ENCODE measurements around the gene TACR1.

The TACR1 gene

DNA sequence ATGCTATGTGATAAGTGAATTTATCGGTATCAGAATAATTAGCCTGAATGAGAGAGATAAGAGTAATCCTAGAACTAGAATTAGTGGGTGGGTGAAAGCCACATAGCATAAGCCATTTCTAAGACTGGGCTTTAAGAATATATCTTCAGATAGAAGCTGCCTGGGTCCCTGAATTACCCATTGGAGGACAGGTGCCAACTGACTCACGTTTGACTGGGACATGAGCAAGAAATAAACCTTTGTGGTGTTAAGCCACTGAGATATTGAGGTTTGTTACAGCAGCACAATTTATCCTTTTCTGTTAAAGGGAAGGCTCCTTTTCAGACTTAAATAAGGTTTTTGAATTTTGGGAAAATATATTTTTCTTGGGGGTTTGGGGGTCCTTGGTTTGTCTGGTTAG lies 145.0 kb downstream of the TACR1 start:
- no peak for DNase-seq (ENCODE audit: low read depth in 1 of 2, low spot score in 1 of 2)

DNA sequence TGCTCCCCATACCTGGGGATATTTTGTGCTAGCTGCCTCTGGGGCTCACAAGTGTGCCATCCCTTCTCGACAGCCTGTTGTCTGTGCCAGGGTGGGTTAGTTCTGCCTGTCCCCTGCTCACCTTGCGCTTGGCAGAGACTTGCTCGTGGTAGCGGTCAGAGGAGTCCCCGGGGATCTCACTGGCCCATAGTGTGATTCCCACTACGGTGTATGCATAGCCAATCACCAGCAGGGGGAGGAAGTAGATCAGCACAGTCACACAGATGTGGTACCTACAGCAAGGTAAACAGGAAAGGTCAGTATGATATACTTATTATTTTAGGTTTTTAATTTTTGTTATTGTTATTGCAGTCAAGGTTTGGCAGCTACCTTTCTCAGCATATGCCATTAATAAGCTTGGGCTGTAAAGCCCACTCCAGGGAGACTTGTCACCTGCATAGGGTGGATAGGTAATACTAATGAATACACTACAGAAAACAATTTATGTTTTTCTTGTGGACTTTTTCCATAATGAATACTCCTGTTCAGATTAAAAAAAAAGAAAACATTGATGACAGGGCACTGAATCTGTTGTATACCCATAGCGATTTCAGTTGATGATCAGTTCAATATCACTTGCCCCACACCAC lies 145.7 kb downstream of the TACR1 start:
- no peak for DNase-seq (ENCODE audit: low read depth in 1 of 2, low spot score in 1 of 2)

DNA sequence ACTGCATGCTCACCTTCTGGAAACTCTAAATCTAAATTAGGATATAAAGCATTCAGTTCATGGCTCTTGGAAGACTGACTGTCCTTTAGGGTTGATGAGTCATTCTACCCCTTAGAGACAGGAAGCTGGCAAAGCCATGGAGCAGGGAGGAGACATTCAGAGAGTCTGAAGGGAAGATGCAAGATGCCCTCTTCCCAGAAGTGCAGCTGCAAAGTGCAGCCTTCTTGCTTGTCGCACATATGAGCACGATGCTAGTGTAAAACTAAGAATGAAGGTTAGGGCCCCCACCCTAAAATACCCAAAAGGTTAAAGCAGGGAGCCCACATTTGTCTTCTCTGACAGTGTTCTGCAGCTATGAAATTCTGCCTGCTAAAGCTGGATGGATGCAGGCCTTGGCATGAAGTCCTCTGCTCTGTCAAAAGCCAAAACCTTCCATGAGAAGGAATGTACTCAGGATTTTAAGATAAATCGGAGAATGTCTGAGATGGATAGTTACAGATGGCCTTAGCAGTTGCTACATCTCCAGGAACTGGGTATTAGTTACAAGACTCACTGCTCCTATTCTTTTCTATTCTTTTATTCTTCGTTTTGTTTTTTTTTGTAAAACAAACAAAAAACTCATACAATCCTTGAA lies 151.2 kb downstream of the TACR1 start:
- DNase-seq (ENCODE audit: low read depth in 1 of 2, low spot score in 1 of 2): no peak

DNA sequence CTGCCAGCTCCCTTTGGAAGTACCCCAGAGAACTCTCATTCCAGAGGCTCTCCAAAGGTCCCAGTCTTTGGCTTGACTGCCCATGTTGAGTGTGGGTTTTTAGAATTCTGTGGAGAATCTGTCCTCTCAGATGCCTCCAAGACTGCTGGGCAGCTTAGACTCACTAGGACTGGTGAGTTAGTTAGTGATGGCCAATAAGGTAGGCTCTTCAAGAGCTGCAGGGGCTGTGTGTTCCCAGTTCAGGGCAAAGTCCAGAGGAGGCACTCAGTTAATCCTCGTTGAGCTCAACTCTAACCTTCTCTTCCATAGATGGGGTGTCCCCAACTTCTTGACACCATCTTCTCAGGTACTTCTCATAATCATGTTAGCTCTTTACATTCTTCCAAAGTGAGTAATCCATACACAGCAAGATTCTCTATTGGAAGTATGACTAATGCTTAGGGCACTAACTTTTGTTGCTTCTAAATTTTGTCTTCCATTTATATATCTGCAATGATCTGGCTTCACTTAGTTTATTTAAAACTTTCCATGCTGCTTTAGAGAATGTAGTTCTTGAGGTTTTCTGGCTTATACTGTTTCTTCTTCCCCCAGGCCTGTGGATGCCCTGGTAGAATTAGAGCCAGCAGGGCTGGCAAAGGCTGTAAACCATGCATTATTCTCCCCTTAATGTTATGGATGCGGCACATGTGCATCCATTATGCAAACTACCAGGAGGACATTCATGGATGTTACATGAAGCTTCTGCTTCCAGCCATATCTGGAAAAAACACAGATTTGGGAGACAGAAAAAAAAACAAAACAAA lies 151.9 kb downstream of the TACR1 start:
- no peak for DNase-seq (ENCODE audit: low read depth in 1 of 2, low spot score in 1 of 2)

DNA sequence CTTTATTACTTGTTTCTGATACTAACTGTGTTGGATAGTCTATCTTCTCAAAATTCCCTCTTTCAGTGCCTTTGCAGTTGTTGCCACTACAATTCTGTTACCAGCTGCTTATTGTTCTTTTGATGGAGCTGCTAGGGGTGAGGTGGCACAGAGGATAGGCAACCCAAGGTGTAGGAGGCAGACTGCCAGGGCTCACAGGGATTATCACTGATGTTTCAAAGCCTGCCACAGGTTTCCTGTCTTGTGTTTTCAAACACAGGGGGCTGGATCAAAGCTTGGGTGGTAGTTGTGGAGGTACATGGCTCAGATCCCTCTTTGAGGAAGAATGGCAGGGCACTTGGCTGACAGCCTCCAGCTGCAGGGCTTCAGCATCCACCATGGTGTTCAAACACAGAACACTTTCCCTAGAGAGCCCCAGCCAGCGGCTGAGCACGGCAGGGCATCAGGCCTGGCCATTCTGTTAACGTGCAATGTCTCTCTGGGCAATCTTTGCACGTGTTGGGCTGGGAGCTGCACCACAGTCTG lies 153.7 kb downstream of the TACR1 start:
- DNase-seq (ENCODE audit: low read depth in 1 of 2, low spot score in 1 of 2): no peak

DNA sequence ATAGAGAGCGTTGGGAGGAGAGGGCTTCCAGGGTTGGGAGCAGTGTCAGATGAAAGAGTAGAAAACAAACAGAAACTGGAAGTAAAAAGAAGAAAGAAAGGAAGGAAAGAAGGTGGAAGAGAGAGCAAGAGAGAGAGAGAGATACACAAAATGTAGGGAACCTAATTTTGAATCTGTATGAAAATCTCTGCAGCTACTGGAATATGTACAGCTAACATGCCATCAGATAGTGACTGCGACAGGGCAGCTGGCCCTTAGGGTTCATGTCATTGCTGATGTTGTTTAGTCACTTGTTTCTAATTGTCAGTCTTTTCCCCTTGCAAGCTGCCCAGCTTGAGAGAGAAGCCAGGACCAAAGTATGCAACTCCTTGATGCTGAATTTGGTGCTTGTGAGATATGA lies 155.0 kb downstream of the TACR1 start:
- no peak for DNase-seq (ENCODE audit: low read depth in 1 of 2, low spot score in 1 of 2)

DNA sequence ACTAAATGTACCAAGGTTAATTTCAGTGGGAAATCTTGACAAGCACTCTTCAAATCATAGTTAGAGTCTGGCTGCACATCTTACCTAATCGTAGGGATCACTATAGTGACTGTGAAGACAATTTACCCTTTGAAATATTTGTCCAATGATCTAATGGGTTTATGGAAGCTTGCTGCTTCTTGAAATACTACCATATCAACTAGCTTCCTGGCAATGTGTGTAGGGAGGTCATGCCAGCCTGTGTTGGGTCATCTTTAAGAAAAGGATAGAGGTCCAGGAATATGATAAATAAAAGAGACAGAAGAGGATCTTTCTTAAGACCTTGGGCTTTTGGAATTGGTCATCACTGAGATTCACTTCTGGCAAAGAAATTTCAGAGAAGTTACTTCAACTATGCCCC lies 156.5 kb downstream of the TACR1 start:
- DNase-seq (ENCODE audit: low read depth in 1 of 2, low spot score in 1 of 2): no peak

DNA sequence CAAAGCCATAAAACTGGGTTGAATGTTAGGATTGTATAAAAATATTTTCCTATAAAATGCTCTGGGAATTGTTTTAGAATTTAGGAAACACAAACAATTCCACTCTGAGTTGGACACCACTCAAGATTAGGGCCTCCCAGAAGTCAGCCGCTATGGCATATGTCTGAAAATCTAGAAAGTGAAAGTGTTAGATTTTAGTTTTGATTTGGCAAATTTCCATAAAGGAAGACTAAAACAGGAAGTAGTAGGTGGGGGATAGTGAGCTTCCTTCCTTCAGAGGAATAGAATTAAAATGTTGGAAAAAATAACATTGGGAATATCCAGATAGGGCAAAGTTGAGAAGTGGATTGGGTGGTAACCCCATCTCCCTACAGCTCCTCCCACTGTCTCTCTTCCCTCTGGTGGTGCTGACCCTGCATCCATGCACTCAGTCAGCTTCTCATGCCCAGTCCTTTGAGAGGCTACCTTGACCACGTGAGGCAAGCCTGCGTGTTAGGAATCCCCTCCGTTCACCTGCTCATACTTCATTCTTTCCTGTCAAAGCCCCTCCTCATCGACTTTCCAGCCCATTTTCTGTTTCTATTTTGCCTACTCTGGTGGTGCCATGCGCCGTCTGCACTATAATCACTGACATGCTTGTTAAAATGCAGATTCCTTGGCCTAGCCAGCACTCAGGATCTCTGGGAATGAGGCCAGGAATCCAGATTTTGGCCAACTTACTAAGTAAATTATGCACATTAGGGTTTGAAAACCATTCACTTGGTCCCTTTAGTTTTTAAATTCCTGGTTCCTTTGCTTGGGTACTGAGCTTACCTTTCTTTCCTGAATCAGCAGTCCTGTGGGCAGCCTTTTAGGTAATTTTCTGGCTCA lies 157.4 kb downstream of the TACR1 start:
- no peak for DNase-seq (ENCODE audit: low read depth in 1 of 2, low spot score in 1 of 2)

DNA sequence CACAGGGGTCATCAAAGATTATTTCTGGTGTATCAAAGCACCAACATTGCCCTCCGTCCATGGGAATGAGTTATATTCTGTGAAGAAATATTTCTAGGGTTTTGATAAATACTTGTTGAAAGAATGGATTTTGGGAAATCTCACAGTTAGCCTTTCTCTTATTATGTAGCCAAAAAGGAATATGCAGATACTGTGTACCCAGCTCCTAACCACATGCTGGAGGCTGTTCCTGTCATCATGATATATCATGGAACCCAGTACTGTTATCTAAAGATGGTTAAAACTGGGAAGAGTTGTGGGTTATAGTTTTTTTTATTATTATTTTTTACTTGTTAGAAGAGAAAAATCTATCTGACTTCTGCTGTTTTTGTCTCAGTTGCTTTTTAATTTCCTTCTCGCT lies 158.1 kb downstream of the TACR1 start:
- no peak for DNase-seq (ENCODE audit: low read depth in 1 of 2, low spot score in 1 of 2)

DNA sequence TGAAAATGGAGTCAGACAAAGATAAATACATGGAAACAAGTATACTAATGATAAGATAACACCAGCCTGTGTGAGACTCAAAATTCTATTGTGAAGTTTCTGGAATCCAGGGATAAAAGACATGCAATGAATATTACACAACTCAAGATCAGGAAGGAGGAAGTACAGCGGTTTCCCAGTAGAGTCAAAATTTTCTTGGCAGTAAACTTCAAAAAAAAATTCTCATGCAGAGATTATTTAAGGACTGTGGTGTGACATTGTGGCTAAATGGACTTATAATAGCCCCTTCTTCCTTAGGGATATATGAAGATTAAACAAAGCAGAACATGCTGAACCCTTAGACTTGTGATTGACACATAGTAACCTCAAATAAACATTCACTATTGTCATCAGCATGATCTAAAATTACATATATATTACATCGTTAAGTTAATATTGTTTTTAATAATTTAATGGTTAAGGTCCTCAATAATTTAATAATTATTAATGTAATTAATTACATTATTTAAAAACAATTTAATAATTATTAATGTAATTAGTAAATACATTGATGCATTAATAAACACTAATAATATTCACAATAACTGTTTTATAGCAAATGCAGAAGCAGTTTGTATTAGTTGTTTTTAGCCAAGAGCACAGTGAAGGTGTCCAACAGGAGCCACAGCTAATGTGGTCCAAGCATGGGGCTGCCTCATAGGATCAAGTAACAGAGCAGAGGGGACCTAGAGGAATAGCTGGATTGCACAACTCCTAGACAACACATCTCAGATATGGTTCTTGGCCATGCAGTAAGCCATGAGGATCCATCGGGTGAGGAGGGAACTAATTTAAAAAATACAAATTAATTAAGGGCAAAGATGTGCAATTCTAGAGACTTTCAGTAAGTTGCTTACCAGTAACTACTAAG lies 163.6 kb downstream of the TACR1 start:
- no peak for DNase-seq (ENCODE audit: low read depth in 1 of 2, low spot score in 1 of 2)

DNA sequence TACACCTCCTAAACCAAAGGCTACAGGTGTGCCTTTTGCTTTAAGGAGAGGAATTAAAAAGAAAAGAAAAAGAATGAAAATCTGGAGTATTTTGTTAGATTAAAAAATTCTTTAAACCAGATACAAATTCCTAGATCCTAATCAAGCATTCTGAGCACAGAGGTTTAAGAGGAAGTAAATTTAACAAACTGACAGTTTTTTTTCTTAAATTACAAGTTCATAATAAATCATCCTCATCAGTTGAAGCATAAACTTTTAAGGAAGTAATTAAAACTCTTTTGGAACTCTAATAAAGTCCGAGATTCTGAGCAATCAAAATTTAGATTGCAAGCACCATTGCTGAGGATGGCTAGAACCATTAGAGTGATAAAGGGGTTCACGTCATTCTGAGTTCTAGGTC lies 165.8 kb downstream of the TACR1 start:
- no peak for DNase-seq (ENCODE audit: low read depth in 1 of 2, low spot score in 1 of 2)

DNA sequence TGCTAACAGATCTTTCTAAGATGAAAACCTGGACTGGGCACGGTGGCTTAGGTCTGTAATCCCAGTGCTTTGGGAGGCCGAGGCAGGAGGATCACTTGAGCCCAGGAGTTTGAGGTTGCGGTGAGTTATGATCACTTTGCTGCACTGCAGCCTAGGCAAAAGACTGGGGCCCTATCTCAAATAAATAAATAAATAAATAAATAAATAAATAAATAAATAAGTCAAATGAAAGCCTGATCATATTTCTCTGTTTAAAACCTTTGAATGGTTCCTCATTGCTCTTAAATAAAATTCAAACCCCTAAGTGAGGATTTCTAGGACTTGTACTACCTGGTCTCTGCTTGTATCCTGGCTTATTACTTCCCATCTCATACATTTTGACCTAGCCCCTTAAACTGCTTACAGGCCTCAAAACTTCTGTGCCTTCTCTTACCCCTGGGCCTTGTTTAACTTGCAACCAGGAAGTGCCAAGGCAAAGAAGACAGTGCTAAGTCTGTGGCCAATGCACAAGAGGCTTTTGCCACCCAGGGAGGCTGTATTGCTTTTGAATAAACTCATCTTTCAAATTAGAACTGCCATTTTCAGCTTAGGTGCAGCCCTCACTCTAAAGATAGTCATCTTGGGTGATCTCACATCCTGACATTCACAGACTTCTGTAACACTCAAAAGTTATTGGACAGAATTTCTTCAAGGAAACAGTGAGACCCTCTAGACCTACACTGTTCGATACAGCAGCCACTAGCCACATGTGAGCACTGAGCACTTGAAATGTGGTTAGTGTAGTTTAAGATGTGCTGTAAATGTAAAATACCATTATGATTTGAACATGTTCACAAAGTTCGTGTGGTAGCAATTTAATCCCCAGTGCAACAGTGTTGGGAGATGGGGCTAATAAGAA lies 167.2 kb downstream of the TACR1 start:
- DNase-seq (ENCODE audit: low read depth in 1 of 2, low spot score in 1 of 2): no peak

DNA sequence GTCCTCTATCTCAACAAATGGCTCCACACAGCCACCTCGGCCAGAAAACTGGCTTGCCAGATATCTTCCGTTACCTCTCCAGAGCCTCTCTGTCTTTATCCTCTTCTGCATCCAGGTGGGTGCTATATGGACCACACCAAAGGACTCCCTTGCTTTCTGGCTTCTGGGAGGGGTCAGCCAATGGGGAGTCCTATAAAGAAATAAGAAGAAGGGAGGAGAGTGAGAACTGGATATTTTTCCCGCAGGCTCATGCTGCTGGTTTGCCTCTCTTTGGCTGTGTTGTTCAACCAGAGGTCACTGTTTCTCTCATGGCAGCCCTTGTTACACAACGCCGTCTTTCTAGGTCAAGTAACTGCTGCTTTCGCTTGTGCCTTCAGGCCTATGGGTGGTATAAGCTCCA lies 168.1 kb downstream of the TACR1 start:
- DNase-seq (ENCODE audit: low read depth in 1 of 2, low spot score in 1 of 2): no peak

DNA sequence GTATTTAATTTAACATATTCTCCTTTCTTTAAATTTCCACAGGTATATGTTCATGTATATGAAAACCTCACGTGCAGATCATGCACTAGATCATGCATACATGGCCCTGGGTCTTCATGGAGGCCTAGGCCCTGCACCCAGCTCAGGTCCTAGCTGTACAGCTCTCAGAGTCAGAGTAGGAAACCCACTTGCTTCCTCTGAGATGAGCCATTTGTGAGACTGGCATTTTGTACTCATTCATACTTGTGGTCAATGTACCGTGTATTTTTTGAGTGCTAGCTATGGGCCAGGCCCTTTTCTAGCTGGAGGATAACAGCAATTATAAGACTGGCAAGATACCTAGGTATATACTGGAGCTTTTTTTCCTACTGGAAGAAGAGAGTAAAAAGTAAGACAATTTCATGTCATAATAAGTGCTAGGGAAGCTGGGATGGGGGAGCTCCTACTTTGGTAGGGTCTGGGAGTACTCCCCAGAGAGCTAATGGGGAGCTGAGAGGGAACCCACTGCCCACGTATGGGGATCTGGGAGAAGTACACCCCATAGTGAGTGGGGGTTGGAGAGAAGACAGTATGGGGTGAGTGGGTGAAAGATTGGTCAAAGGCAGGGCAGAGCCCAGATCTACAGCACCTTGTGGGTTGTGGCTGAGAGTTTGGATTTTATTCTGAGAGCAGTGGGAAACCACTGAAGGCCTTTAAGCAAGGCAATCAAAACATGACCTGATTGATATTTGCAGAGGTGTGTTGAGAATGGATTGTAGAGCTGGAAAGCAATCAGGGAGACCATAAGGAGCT lies 168.9 kb downstream of the TACR1 start:
- DNase-seq (ENCODE audit: low read depth in 1 of 2, low spot score in 1 of 2): no peak

DNA sequence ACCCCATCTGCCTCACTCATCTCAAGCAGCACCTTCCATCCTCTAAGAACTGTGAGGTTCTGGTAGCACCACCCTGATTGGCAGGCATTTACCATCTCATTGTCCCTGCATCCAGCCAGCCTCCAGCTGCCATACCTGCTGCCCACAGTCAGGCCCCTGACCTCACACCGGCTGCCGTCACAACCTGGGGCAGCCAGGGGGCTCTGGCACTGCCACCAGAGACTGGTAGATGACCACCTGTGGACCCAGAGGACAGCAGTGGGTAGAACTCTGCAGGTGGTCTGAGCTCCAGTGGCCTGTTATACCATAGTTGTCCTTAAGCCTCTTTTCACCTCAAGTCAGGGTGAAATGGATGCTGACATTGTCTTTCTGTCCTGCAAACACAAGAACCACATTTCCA lies 171.4 kb downstream of the TACR1 start:
- DNase-seq (ENCODE audit: low read depth in 1 of 2, low spot score in 1 of 2): no peak

DNA sequence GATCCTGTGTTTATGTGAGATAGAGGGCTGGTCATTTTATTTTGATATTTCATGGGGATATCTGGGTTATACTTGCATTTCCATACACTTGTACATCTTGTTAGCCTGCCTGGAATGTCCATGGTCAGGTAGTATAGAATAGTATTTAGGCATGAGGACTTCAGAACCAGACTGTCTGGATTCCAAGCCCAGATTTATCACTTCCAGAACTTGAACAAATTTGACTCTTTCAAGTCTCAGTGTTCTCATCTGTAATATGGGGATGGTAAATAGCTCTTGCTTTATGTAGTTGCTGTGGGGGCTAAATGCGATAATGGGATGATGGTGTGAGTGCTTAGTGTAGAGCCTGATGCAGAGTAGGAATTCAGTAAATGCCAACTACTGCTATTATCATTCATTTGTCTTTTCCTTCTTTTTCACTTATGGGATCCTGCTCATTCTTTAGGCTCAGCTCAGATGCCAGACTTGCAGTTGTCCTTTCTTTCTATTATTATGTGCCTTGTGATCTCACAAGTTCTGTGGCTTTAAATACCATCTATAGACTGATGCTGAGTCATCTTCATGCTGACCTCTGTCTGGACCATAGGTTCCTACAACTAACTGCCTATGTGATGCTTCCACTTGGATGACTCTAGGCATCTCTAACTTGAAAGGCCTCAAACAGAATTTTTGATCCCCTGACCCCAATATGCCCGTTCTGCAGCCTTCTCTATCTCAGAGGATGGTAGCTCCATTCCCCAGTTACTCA lies 173.5 kb downstream of the TACR1 start:
- no peak for DNase-seq (ENCODE audit: low read depth in 1 of 2, low spot score in 1 of 2)

DNA sequence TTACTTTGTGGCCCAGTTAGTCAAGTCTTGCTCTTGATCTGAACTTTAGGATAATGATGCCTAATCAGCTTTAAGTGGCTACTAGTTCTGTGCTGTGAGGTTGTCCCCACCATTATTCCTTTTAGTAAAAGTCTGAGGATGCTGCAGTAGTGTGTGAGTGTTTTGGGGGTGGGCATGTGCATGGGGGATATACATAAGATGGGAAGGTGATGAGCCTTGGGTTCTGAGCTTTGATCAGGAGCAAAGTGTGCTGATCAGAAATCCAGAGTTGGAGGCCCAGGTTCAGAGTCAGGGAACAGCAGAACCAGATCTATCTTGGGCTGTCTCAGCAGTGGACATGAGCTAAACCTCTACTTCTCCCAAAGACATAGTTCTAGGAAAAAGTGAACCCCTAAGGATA lies 174.1 kb downstream of the TACR1 start:
- no peak for DNase-seq (ENCODE audit: low read depth in 1 of 2, low spot score in 1 of 2)
